BLaER1 treated with 17β-estradiol and CSF1 and Interleukin-3, amounts not matched to agents 10 nM and 100 nM (cell line): ENCODE measurements around the gene SUPT5H.

ENCODE experiments used
- H3K27ac ChIP-seq, 11 experiments: shearing (Covaris generic); formaldehyde crosslinking; 2 replicates each; pipeline ENCODE4 v1.8.1; 2022
- H3K27me3 ChIP-seq, 11 experiments: shearing (Covaris generic); formaldehyde crosslinking; 2 replicates each; pipeline ENCODE4 v1.8.1; 2022
- H3K36me3 ChIP-seq, 11 experiments: shearing (Covaris generic); formaldehyde crosslinking; 2 replicates each; pipeline ENCODE4 v1.8.1; 2022
- H3K4me1 ChIP-seq, 10 experiments: shearing (Covaris generic); formaldehyde crosslinking; 2 replicates each; pipeline ENCODE4 v1.8.1; 2022
- H3K4me2 ChIP-seq, 11 experiments: shearing (Covaris generic); formaldehyde crosslinking; 2 replicates each; pipeline ENCODE4 v1.8.1; 2022
- H3K4me3 ChIP-seq, 10 experiments: shearing (Covaris generic); formaldehyde crosslinking; 2 replicates each; pipeline ENCODE4 v1.8.1; 2022
- H3K9ac ChIP-seq, 11 experiments: shearing (Covaris generic); formaldehyde crosslinking; 2 replicates each; pipeline ENCODE4 v1.8.1; 2022
- H3K9me3 ChIP-seq, 11 experiments: shearing (Covaris generic); formaldehyde crosslinking; replicated peaks in 1 of 11; 2 replicates each; pipeline ENCODE4 v1.8.1; 2022
- H4K20me1 ChIP-seq, 11 experiments: shearing (Covaris generic); formaldehyde crosslinking; 2 replicates each; pipeline ENCODE4 v1.8.1; 2022
- Cebpa-rat ChIP-seq, 11 experiments: shearing (Covaris generic); IDR thresholded peaks; 2 replicates each; pipeline ENCODE4 v1.8.1; 2022

Gene SUPT5H

DNA sequence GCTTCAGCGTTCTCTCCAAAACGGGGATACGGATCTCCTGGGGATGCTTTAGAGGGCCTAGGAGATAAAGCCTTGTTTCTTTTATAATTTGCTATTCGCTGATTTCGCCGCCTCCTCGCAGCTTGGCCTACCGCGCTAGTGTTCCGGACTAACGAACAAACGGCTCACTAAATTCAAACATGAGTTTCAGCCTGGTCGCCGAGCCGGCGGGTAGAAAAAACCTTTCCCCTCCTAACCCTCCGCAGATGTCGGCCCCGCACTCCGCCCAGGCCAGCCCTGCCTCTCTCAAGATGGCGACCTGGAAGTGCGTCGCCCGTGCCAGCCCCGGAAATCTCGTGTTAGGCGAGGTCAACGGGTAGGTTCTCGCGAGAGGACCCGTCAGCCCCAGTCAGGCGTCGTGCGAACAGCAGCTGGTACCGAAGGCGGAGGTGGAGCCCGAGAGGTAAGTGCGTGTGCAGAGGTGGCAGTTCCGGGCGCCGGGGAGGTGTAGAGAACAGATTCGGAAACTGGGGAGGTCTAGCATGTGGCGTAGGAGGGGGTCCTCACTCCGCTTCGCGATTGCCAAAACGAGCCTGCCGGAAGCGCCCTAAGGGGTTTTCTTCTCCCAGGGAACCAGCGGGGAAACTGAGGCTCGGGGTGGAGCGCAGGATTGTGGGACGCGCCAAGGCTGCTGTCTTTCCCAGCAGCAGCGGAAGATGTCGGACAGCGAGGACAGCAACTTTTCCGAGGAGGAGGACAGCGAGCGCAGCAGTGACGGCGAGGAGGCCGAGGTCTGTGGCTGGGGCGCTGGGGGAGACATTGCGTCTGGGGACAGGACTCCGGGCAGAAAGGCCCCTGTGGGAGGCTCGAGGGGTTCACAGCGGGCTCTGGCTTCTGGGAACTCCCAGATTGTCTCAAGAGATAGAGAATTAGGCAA, at the start of gene SUPT5H:
TSS of gene SUPT5H (plus strand) at position 387 of the 916 bp plus-strand sequence. CDS start at position 696, 309 bp downstream.
- peaks cover 44 to 64% (median 52%) of the 10 kb centered on the region in 10 experiments for H3K4me1 ChIP-seq
- H3K4me3 ChIP-seq: peak within 1 kb of the TSS; percentile 83 to 100 (median 94)
- H4K20me1 ChIP-seq: peaks cover 38 to 50% (median 42%) of the 10 kb centered on the region in 11 experiments
- no peak for TF ChIP-seq Cebpa-rat (IDR thresholded peaks at IDR 0.05)
- H3K4me2 ChIP-seq: peak within 1 kb of the TSS; percentile 86 to 98 (median 93)
- H3K27ac ChIP-seq: peak within 1 kb of the TSS; percentile 88 to 98 (median 94)
- H3K9ac ChIP-seq: peak within 1 kb of the TSS; percentile 90 to 98 (median 96)
- no peaks in the 10 kb centered on the region for H3K27me3 ChIP-seq
- H3K9me3 ChIP-seq: no peaks in the 10 kb centered on the region
- H3K36me3 ChIP-seq: peaks cover 7 to 40% (median 36%) of the 10 kb centered on the region in 11 experiments; a peak in 19 of 22 replicates

DNA sequence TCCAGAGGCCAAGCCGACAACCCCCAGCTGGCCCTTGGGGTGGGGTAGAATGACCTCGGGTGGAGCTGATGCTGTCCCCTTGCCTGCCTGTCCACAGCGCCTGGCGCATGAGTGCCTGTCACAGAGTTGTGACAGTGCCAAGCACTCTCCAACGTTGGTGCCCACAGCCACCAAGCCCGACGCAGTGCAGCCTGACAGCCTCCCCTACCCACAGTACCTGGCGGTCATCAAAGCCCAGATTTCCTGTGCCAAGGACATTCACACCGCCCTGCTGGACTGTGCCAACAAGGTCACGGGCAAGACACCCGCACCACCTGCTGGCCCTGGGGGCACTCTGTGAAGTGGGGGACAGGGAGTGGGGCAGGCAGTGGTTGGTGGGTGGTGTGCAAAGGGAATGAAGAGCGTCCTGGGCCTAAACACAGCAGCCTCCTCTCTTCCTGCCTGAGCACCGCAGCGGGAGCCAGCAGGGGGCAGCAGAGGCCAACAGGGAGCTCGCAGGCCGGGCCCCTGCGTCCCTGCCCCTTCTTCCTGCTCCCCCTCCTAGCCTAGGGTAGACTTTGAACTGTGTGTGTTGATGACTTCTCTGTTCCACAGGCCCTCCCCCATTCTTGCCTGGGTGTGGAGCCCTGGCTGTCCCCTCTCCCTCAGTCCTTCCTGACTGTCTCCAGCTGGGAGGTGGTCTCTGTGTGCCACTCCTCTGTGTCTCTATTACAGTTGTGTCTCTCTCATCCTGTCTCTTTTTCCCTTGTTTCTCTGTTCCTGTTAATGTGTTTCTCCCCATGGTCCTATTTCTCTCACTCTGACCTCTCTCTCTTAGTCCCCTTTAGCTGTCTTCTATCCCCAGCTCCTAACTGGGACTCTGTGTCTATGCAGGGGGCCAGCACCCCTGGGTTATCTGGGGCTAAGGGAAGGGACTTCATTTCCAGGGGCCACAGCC, 47.8 kb upstream of the SUPT5H start:
- Histone ChIP-seq H3K4me2 (peak overlapping the region; percentile 61 to 99 (median 96)), H3K36me3 (peaks cover 25 to 54% (median 39%) of the 10 kb centered on the region in 11 experiments), H3K27me3 (no peaks in the 10 kb centered on the region), H3K9ac (peak overlapping the region; percentile 81 to 99 (median 93)), H3K4me3 (peak overlapping the region in 9 of 10 experiments; percentile 23 to 62 (median 46); a peak in 15 of 20 replicates), H3K9me3 (peaks cover 0 to 9% (median 4%) of the 10 kb centered on the region in 11 experiments; a peak in 4 of 22 replicates), H3K4me1 (peaks cover 55 to 94% (median 69%) of the 10 kb centered on the region in 10 experiments), H4K20me1 (0 out of 22 replicates have a peak, but pooled peaks cover 0 to 6% (median 0%) of the 10 kb centered on the region in 11 experiments), H3K27ac (peak overlapping the region; percentile 89 to 100 (median 99))
- TF ChIP-seq Cebpa-rat (IDR thresholded peaks at IDR 0.05): no peak

DNA sequence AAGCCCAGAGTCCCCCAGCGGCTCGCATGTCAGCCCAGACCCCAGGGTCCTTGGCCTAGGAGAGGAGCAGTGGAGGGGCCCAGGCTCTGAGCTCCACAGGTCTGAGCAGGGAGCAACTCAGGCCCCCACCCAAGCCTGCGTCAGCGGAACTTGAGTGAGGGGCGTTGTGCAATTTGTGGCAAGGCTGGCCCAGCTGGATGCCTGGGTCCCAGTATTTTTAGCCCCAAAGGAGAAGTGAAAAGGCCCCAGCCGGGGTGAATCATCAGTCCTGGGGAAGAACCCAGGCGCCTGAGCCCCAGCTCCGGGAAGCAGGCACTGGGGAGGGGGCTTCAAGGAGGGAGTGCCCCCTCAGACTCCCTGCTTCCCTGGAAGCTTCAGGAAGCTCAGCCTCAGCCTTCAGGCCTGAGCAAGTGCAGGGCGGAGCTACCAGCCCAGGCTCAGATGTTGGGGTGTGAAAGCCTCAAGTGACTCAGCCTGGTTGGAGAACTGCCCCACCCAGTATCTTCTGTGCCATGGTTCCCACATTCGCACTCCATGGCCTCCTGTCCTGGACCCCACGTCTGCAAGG, 47.0 kb upstream of the SUPT5H start:
- H3K4me2 ChIP-seq: peak overlapping the region; percentile 61 to 99 (median 96)
- H3K9me3 ChIP-seq: peaks cover 0 to 9% (median 4%) of the 10 kb centered on the region in 11 experiments; a peak in 4 of 22 replicates
- no peaks in the 10 kb centered on the region for H3K27me3 ChIP-seq
- H3K4me3 ChIP-seq: peak overlapping the region in 9 of 10 experiments; percentile 23 to 62 (median 46); a peak in 15 of 20 replicates
- 0 out of 22 replicates have a peak, but pooled peaks cover 0 to 6% (median 0%) of the 10 kb centered on the region in 11 experiments for H4K20me1 ChIP-seq
- peak; percentile 82 to 100 (median 97) for TF ChIP-seq Cebpa-rat (IDR thresholded peaks at IDR 0.05)
- H3K27ac ChIP-seq: peak overlapping the region; percentile 89 to 100 (median 99)
- H3K4me1 ChIP-seq: peaks cover 61 to 87% (median 69%) of the 10 kb centered on the region in 10 experiments
- peaks cover 23 to 49% (median 36%) of the 10 kb centered on the region in 11 experiments for H3K36me3 ChIP-seq
- peak overlapping the region; percentile 81 to 99 (median 93) for H3K9ac ChIP-seq

DNA sequence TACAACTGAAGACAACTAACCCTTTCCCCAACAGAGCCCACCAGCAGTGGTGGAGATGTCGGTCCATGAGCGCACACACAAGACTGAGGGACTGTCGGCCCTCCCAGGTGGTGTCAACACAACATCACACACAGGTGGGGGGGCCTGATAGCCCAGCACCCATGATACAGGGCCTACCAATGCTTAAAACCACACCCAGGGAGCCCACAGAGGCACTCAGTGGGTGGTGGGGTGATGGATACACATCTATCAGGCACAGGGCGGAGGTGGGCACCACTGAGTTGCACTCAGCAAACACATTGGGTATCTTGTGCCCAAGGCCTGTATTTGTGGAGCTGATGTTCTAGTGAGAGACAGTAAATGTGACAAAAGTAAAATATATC, 45.7 kb upstream of the SUPT5H start:
- no peaks in the 10 kb centered on the region for H3K27me3 ChIP-seq
- peaks cover 14 to 39% (median 26%) of the 10 kb centered on the region in 11 experiments for H3K36me3 ChIP-seq
- peak overlapping the region; percentile 89 to 100 (median 99) for H3K27ac ChIP-seq
- peaks cover 74 to 89% (median 78%) of the 10 kb centered on the region in 10 experiments for H3K4me1 ChIP-seq
- H3K4me2 ChIP-seq: peak overlapping the region; percentile 15 to 99 (median 96)
- H3K4me3 ChIP-seq: 0 out of 20 replicates have a peak overlapping the region, but pooled peaks of 2 of the 10 experiments have one; percentile 8 to 25
- peaks cover 0 to 9% (median 4%) of the 10 kb centered on the region in 11 experiments; a peak in 4 of 22 replicates for H3K9me3 ChIP-seq
- no peak for TF ChIP-seq Cebpa-rat (IDR thresholded peaks at IDR 0.05)
- H4K20me1 ChIP-seq: 0 out of 22 replicates have a peak, but pooled peaks cover 0 to 6% (median 0%) of the 10 kb centered on the region in 11 experiments
- peak overlapping the region; percentile 19 to 99 (median 93); a peak in 19 of 22 replicates for H3K9ac ChIP-seq

DNA sequence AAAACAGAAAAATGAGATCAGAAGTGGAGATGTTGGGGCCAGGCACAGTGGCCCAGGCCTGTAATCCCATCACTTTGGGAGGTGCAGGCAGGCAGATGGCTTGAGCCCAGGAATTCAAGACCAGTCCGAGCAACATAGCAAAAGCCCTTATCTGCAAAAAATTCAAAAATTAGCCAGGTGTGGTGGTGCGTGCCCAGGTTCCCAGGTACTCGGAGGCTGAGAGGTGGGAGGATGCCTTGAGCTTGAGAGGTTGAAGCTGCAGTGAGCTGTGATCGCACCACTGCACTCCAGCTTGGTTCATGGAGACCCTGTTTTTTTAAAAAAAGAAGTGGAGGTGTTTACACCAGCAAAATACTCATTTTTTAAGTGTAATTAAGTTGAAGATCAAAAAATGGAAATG, 45.3 kb upstream of the SUPT5H start:
- no peak for TF ChIP-seq Cebpa-rat (IDR thresholded peaks at IDR 0.05)
- Histone ChIP-seq H3K4me3 (0 out of 20 replicates have a peak overlapping the region, but pooled peaks of 2 of the 10 experiments have one; percentile 8 to 25), H3K9ac (peak overlapping the region in 10 of 11 experiments; percentile 45 to 99 (median 94); a peak in 17 of 22 replicates), H3K9me3 (peaks cover 0 to 9% (median 4%) of the 10 kb centered on the region in 11 experiments; a peak in 4 of 22 replicates), H3K4me2 (peak overlapping the region; percentile 15 to 99 (median 96)), H3K27ac (peak overlapping the region; percentile 89 to 100 (median 99)), H3K4me1 (peaks cover 75 to 90% (median 80%) of the 10 kb centered on the region in 10 experiments), H3K27me3 (no peaks in the 10 kb centered on the region), H3K36me3 (peaks cover 10 to 36% (median 22%) of the 10 kb centered on the region in 11 experiments), H4K20me1 (0 out of 22 replicates have a peak, but pooled peaks cover 0 to 6% (median 0%) of the 10 kb centered on the region in 11 experiments)

DNA sequence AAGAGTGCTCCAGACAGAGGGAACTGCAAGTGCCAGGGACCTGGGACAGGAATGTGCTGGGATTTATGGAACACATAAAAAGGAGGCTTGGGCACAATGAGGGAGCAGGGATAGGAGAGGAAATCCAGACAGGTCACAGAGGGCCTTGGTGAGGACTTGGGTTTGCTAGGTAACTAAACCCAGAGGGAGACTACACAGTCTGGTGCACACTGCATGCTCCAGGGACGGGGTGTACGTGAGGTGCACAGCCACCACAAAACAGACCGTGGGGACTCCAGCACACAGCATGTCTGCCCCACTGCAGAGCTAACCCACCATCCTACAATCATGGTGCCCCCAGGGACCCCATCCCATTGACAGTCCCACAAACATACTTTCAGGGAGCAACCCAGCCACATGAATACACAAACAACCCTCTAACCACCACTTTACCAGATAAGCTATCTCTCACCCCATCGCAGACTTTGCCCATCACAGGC, 44.3 kb upstream of the SUPT5H start:
- peak overlapping the region; percentile 94 to 99 (median 97) for H3K4me2 ChIP-seq
- peak overlapping the region in 4 of 10 experiments; percentile 0 to 71 (median 36); a peak in 5 of 20 replicates for H3K4me3 ChIP-seq
- no peaks in the 10 kb centered on the region for H3K27me3 ChIP-seq
- H3K36me3 ChIP-seq: peaks cover 2 to 26% (median 14%) of the 10 kb centered on the region in 11 experiments; a peak in 16 of 22 replicates
- 0 out of 22 replicates have a peak, but pooled peaks cover 0 to 6% (median 0%) of the 10 kb centered on the region in 11 experiments for H4K20me1 ChIP-seq
- peak overlapping the region; percentile 93 to 100 (median 97) for H3K9ac ChIP-seq
- peak overlapping the region; percentile 96 to 100 (median 99) for H3K27ac ChIP-seq
- H3K4me1 ChIP-seq: peaks cover 79 to 96% (median 89%) of the 10 kb centered on the region in 10 experiments
- H3K9me3 ChIP-seq: peaks cover 0 to 9% (median 4%) of the 10 kb centered on the region in 11 experiments; a peak in 4 of 22 replicates
- TF ChIP-seq Cebpa-rat (IDR thresholded peaks at IDR 0.05): no peak
